Measurements from ENCODE around the gene CGRRF1.

CGRRF1 gene

GRCh38 chr14:54547583-54547982 lies 37.9 kb downstream of the CGRRF1 start:
- H3K4me1 Mint-ChIP-seq: no peaks in the 10 kb centered on the region
- H3K27me3 Mint-ChIP-seq: no peaks in the 10 kb centered on the region
- no peaks in the 10 kb centered on the region for H3K36me3 Mint-ChIP-seq (ENCODE audit: low read depth)
- no peak for DNase-seq
- H3K4me3 Mint-ChIP-seq: no peak overlapping the region
- no peaks in the 10 kb centered on the region for H3K9me3 Mint-ChIP-seq
- ATAC-seq: no peak
- H3K27ac Mint-ChIP-seq: no peak overlapping the region

GRCh38 chr14:54548491-54548890 lies 38.8 kb downstream of the CGRRF1 start:
- DNase-seq (no peak), ATAC-seq (no peak)
- Mint-ChIP-seq H3K4me3 (no peak overlapping the region), H3K9me3 (no peaks in the 10 kb centered on the region), H3K36me3 (ENCODE audit: low read depth) (no peaks in the 10 kb centered on the region), H3K27ac (no peak overlapping the region), H3K27me3 (no peaks in the 10 kb centered on the region), H3K4me1 (no peaks in the 10 kb centered on the region)

- no peak overlapping the region for H3K4me3 Mint-ChIP-seq
- no peaks in the 10 kb centered on the region for H3K9me3 Mint-ChIP-seq
- no peaks in the 10 kb centered on the region for H3K27me3 Mint-ChIP-seq
Measured at GRCh38 chr14:54549862-54550261, 40.2 kb downstream of the CGRRF1 start.

GRCh38 chr14:54550514-54550913 lies 40.8 kb downstream of the CGRRF1 start:
- Mint-ChIP-seq H3K4me3 (no peak overlapping the region), H3K36me3 (ENCODE audit: low read depth) (no peaks in the 10 kb centered on the region), H3K27me3 (no peaks in the 10 kb centered on the region), H3K27ac (no peak overlapping the region), H3K4me1 (no peaks in the 10 kb centered on the region), H3K9me3 (no peaks in the 10 kb centered on the region)
- no peak for ATAC-seq
- DNase-seq: no peak

More at GRCh38 chr14:54549862-54550261, 40.2 kb downstream of the CGRRF1 start:
- H3K4me1 Mint-ChIP-seq: no peaks in the 10 kb centered on the region
- no peaks in the 10 kb centered on the region for H3K36me3 Mint-ChIP-seq (ENCODE audit: low read depth)
- DNase-seq: no peak
- H3K27ac Mint-ChIP-seq: no peak overlapping the region
- no peak for ATAC-seq

- no peak overlapping the region for H3K27ac Mint-ChIP-seq
- no peak overlapping the region for H3K4me3 Mint-ChIP-seq
- DNase-seq (no peak), ATAC-seq (no peak)
- no peaks in the 10 kb centered on the region for H3K36me3 Mint-ChIP-seq (ENCODE audit: low read depth)
- no peaks in the 10 kb centered on the region for H3K4me1 Mint-ChIP-seq
- H3K9me3 Mint-ChIP-seq: no peaks in the 10 kb centered on the region
- no peaks in the 10 kb centered on the region for H3K27me3 Mint-ChIP-seq
Measured at GRCh38 chr14:54554401-54554800, 44.7 kb downstream of the CGRRF1 start.

- no peak overlapping the region for H3K4me3 Mint-ChIP-seq
- no peaks in the 10 kb centered on the region for H3K36me3 Mint-ChIP-seq (ENCODE audit: low read depth)
- DNase-seq (no peak), ATAC-seq (no peak)
- no peak overlapping the region for H3K27ac Mint-ChIP-seq
- no peaks in the 10 kb centered on the region for H3K4me1 Mint-ChIP-seq
- peaks cover 4% of the 10 kb centered on the region for H3K27me3 Mint-ChIP-seq
- no peaks in the 10 kb centered on the region for H3K9me3 Mint-ChIP-seq
Measured at GRCh38 chr14:54555651-54556050, 45.9 kb downstream of the CGRRF1 start.

- Mint-ChIP-seq H3K36me3 (ENCODE audit: low read depth) (no peaks in the 10 kb centered on the region), H3K27ac (no peak overlapping the region), H3K9me3 (no peaks in the 10 kb centered on the region), H3K4me1 (no peaks in the 10 kb centered on the region), H3K4me3 (no peak overlapping the region), H3K27me3 (peaks cover 6% of the 10 kb centered on the region)
- ATAC-seq (no peak), DNase-seq (no peak)
Measured at GRCh38 chr14:54556535-54556934, 46.8 kb downstream of the CGRRF1 start.

GRCh38 chr14:54562334-54562733 lies 52.6 kb downstream of the CGRRF1 start:
- H3K4me3 Mint-ChIP-seq: no peak overlapping the region
- H3K27me3 Mint-ChIP-seq: peaks cover 6% of the 10 kb centered on the region
- no peaks in the 10 kb centered on the region for H3K9me3 Mint-ChIP-seq
- H3K4me1 Mint-ChIP-seq: peaks cover 11% of the 10 kb centered on the region
- no peaks in the 10 kb centered on the region for H3K36me3 Mint-ChIP-seq (ENCODE audit: low read depth)
- no peak overlapping the region for H3K27ac Mint-ChIP-seq
- no peak for ATAC-seq
- no peak for DNase-seq

GRCh38 chr14:54564071-54564867 lies 54.6 kb downstream of the CGRRF1 start:
- peak overlapping the region; percentile 76 for H3K4me3 Mint-ChIP-seq
- no peaks in the 10 kb centered on the region for H3K9me3 Mint-ChIP-seq
- H3K4me1 Mint-ChIP-seq: peaks cover 20% of the 10 kb centered on the region
- H3K36me3 Mint-ChIP-seq (ENCODE audit: low read depth): peaks cover 2% of the 10 kb centered on the region
- no peak for ATAC-seq
- DNase-seq: no peak
- peak overlapping the region; percentile 35 for H3K27ac Mint-ChIP-seq
- peaks cover 12% of the 10 kb centered on the region for H3K27me3 Mint-ChIP-seq

GRCh38 chr14:54564868-54565784 lies 55.4 kb downstream of the CGRRF1 start:
- Mint-ChIP-seq H3K9me3 (no peaks in the 10 kb centered on the region), H3K4me3 (peak overlapping the region; percentile 76), H3K36me3 (ENCODE audit: low read depth) (peaks cover 5% of the 10 kb centered on the region), H3K4me1 (peaks cover 20% of the 10 kb centered on the region), H3K27me3 (peaks cover 11% of the 10 kb centered on the region), H3K27ac (peak overlapping the region; percentile 35)
- ATAC-seq: peak; percentile 42
- DNase-seq: peak; percentile 65

- Mint-ChIP-seq H3K4me3 (peak overlapping the region; percentile 76), H3K27ac (peak overlapping the region; percentile 35)
Measured at GRCh38 chr14:54565785-54566409, 56.2 kb downstream of the CGRRF1 start.

GRCh38 chr14:54566410-54567223 lies 56.9 kb downstream of the CGRRF1 start, which contains the start of gene SAMD4A:
Gene SAMD4A, plus strand, starts transcription at chr14:54567128. Its CDS starts 789 bp downstream, at chr14:54567917.
- H3K27ac Mint-ChIP-seq: peak within 1 kb of the TSS; percentile 90
- peak within 1 kb of the TSS; percentile 91 for H3K4me3 Mint-ChIP-seq
- no peaks in the 10 kb centered on the region for H3K9me3 Mint-ChIP-seq
- peak; percentile 67 for DNase-seq
- H3K27me3 Mint-ChIP-seq: peaks cover 9% of the 10 kb centered on the region
- ATAC-seq: peak; percentile 22
- H3K4me1 Mint-ChIP-seq: peaks cover 20% of the 10 kb centered on the region
- peaks cover 8% of the 10 kb centered on the region for H3K36me3 Mint-ChIP-seq (ENCODE audit: low read depth)

More at GRCh38 chr14:54565785-54566409, 56.2 kb downstream of the CGRRF1 start:
- peak; percentile 72 for ATAC-seq
- peak; percentile 75 for DNase-seq
- no peaks in the 10 kb centered on the region for H3K9me3 Mint-ChIP-seq
- H3K27me3 Mint-ChIP-seq: peaks cover 6% of the 10 kb centered on the region
- H3K4me1 Mint-ChIP-seq: peaks cover 20% of the 10 kb centered on the region
- H3K36me3 Mint-ChIP-seq (ENCODE audit: low read depth): peaks cover 7% of the 10 kb centered on the region

- H3K4me1 Mint-ChIP-seq: peaks cover 20% of the 10 kb centered on the region
- H3K27me3 Mint-ChIP-seq: peaks cover 10% of the 10 kb centered on the region
- DNase-seq (no peak), ATAC-seq (no peak)
- H3K27ac Mint-ChIP-seq: peak overlapping the region; percentile 90
- H3K36me3 Mint-ChIP-seq (ENCODE audit: low read depth): peaks cover 14% of the 10 kb centered on the region
- H3K9me3 Mint-ChIP-seq: peaks cover 5% of the 10 kb centered on the region
- peak overlapping the region; percentile 91 for H3K4me3 Mint-ChIP-seq
Measured at GRCh38 chr14:54567224-54567638, 57.5 kb downstream of the CGRRF1 start.
